Hematopoietic multipotent progenitor cell treated with erythropoietin and hydrocortisone succinate and interleukin-3 and kit ligand, for 17 days (in vitro differentiated cells): ENCODE results near the gene SEMA3C.

Experiments
- DNase-seq: peaks from one replicate; pipeline ENCODE4 v3.0.0-alpha.2; 2015; ENCODE audit warnings: low spot score

Gene SEMA3C

GRCh38 chr7:80848841-80849240, 70.0 kb downstream of the SEMA3C start:
- DNase-seq = no peak

- no peak for DNase-seq
These were observed 71.0 kb downstream of the SEMA3C start for GRCh38 chr7:80847895-80848294.

- DNase-seq = no peak
These were observed 71.8 kb downstream of the SEMA3C start for GRCh38 chr7:80847027-80847426.

- no peak for DNase-seq
These were observed 73.9 kb downstream of the SEMA3C start for GRCh38 chr7:80844916-80845315.

GRCh38 chr7:80843018-80843677, 75.7 kb downstream of the SEMA3C start:
- no peak for DNase-seq

- no peak for DNase-seq
These were observed 76.6 kb downstream of the SEMA3C start for GRCh38 chr7:80842022-80842790.

- no peak for DNase-seq
These were observed 77.4 kb downstream of the SEMA3C start for GRCh38 chr7:80841423-80841955.

- DNase-seq = no peak
These were observed 78.2 kb downstream of the SEMA3C start for GRCh38 chr7:80840681-80841080.

GRCh38 chr7:80839855-80840254, 79.0 kb downstream of the SEMA3C start:
- DNase-seq = no peak

GRCh38 chr7:80838643-80839042, 80.2 kb downstream of the SEMA3C start:
- no peak for DNase-seq

GRCh38 chr7:80837345-80837744, 81.5 kb downstream of the SEMA3C start:
- no peak for DNase-seq

- DNase-seq = no peak
These were observed 83.6 kb downstream of the SEMA3C start for GRCh38 chr7:80835251-80835650.

- DNase-seq = no peak
These were observed 85.3 kb downstream of the SEMA3C start for GRCh38 chr7:80833289-80834268.

- DNase-seq = no peak
These were observed 86.8 kb downstream of the SEMA3C start for GRCh38 chr7:80832006-80832405.

GRCh38 chr7:80830584-80831285, 88.1 kb downstream of the SEMA3C start:
- DNase-seq = no peak

GRCh38 chr7:80830010-80830409, 88.8 kb downstream of the SEMA3C start:
- DNase-seq = no peak

GRCh38 chr7:80829527-80829926, 89.3 kb downstream of the SEMA3C start:
- DNase-seq = no peak

- DNase-seq = no peak
These were observed 91.6 kb downstream of the SEMA3C start for GRCh38 chr7:80827239-80827633.

- DNase-seq = no peak
These were observed 92.2 kb downstream of the SEMA3C start for GRCh38 chr7:80826520-80827238.

GRCh38 chr7:80825499-80825898, 93.4 kb downstream of the SEMA3C start:
- no peak for DNase-seq

- DNase-seq = no peak
These were observed 94.6 kb downstream of the SEMA3C start for GRCh38 chr7:80824253-80824652.
